B cell (primary cell): Measurements from ENCODE around the gene TCF7. TPM values are rescaled to one million over a fixed set of nuclear protein-coding genes. Genes with fewer than 3 reads are reported as not detected.

ENCODE experiments used
- ATAC-seq: fragments of 200-7000 bp; cut with Tn5 transposase; one replicate; pipeline ENCODE4 v1.10.0; 2021; ENCODE audit warnings: low read depth, mild to moderate bottlenecking, moderate number of reproducible peaks, moderate library complexity
- CTCF ChIA-PET: fragments of 350-600 bp; sonication (Branson Sonifier 250); formaldehyde crosslinking; loops from one replicate; lab custom pipeline; 2021; ENCODE audit warnings: antibody characterized with exemption, inconsistent platforms; lab: Charles Lee
- POLR2A ChIA-PET: fragments of 350-600 bp; sonication (Branson Sonifier 250); formaldehyde crosslinking; loops from one replicate; lab custom pipeline; 2021; ENCODE audit warnings: antibody characterized with exemption; lab: Charles Lee
- DNase-seq: peaks from one replicate; pipeline ENCODE4 v3.0.0; 2013
- H2AFZ ChIP-seq: 2 replicates; pipeline ENCODE4 v1.6.1; 2012; ENCODE audit warnings: mild to moderate bottlenecking, low read depth, low read length; ENCODE audit not compliant: insufficient read depth, poor library complexity, severe bottlenecking
- H3K27ac ChIP-seq, 2 donors: 1 replicate in 1 of 2; 2 replicates in 1 of 2; pipeline ENCODE4 v1.5.1; 2012 to 2013; ENCODE audit warnings: low read length in 2 of 2, mild to moderate bottlenecking in 2 of 2, moderate library complexity in 1 of 2
- H3K27me3 ChIP-seq, 4 experiments: fragments of 200-600 bp in 1 of 4; sonication (generic) in 1 of 4; replicated peaks in 1 of 4; 1 replicate in 2 of 4; 2 replicates in 2 of 4; pipeline versions ENCODE4 v1.6.1 to v1.7.0; 2013 to 2016; ENCODE audit warnings: low read length in 3 of 4, mild to moderate bottlenecking in 2 of 4, mixed read lengths in 1 of 4, moderate library complexity in 1 of 4; ENCODE audit not compliant: insufficient read depth in 4 of 4, control insufficient read depth in 3 of 4; ENCODE audit errors: control extremely low read depth in 1 of 4
- H3K36me3 ChIP-seq, 2 experiments: replicated peaks in 1 of 2; 1 replicate in 1 of 2; 2 replicates in 1 of 2; pipeline versions ENCODE4 v1.6.1 to v1.7.1; 2013; ENCODE audit warnings: low read length in 1 of 2; ENCODE audit not compliant: insufficient read depth in 2 of 2, control insufficient read depth in 1 of 2; ENCODE audit errors: control extremely low read depth in 1 of 2, extremely low read depth in 1 of 2
- H3K4me1 ChIP-seq, 2 donors: fragments of 200-600 bp in 1 of 2; sonication (generic) in 1 of 2; 1 replicate in 1 of 2; 2 replicates in 1 of 2; pipeline versions ENCODE4 v1.5.1 to v1.6.1; 2013 to 2017; ENCODE audit warnings: low read length in 2 of 2; ENCODE audit not compliant: control insufficient read depth in 2 of 2, insufficient read depth in 2 of 2
- H3K4me2 ChIP-seq: replicated peaks from 2 replicates; pipeline ENCODE3; 2012; ENCODE audit warnings: mild to moderate bottlenecking, low read depth, low read length; ENCODE audit not compliant: poor library complexity, severe bottlenecking
- H3K4me3 ChIP-seq, 5 experiments: fragments of 200-600 bp in 1 of 5; sonication (generic) in 1 of 5; 1 replicate in 3 of 5; 2 replicates in 2 of 5; pipeline versions ENCODE4 v1.5.1 to v1.7.0; 2011 to 2016; ENCODE audit warnings: low read length in 4 of 5, mild to moderate bottlenecking in 4 of 5, low read depth in 2 of 5, control low read depth in 1 of 5, moderate library complexity in 1 of 5; ENCODE audit not compliant: insufficient read depth in 1 of 5; ENCODE audit errors: control extremely low read depth in 1 of 5, extremely low read depth in 1 of 5
- H3K79me2 ChIP-seq: fragments of 200-600 bp; sonication (generic); one replicate; pipeline ENCODE4 v1.6.0; 2016; ENCODE audit warnings: low read length; ENCODE audit not compliant: control insufficient read depth, insufficient read depth
- H3K9ac ChIP-seq: fragments of 200-600 bp; sonication (generic); 2 replicates; pipeline ENCODE4 v1.6.1; 2017; ENCODE audit warnings: mild to moderate bottlenecking, low read length, moderate library complexity
- H3K9me3 ChIP-seq, 3 donors: one replicate each; pipeline versions ENCODE4 v1.6.1 to v1.7.1; 2013; ENCODE audit warnings: low read length in 2 of 3; ENCODE audit not compliant: control insufficient read depth in 2 of 3, insufficient read depth in 1 of 3; ENCODE audit errors: control extremely low read depth in 1 of 3
- H4K20me1 ChIP-seq: 2 replicates; pipeline ENCODE4 v1.6.0; 2012; ENCODE audit warnings: mild to moderate bottlenecking, low read length; ENCODE audit not compliant: insufficient read depth, control insufficient read depth, poor library complexity, severe bottlenecking
- H3K27ac Mint-ChIP-seq: one replicate; pipeline ENCODE4 v1.8.0; 2021; ENCODE audit warnings: mixed read lengths
- H3K27me3 Mint-ChIP-seq: one replicate; pipeline ENCODE4 v1.8.0; 2021; ENCODE audit warnings: mixed read lengths
- H3K4me1 Mint-ChIP-seq: one replicate; pipeline ENCODE4 v1.8.0; 2021; ENCODE audit warnings: mixed read lengths
- H3K4me3 Mint-ChIP-seq: one replicate; pipeline ENCODE4 v1.8.0; 2021; ENCODE audit warnings: mixed read lengths
- H3K9me3 Mint-ChIP-seq: one replicate; pipeline ENCODE4 v1.8.0; 2022; ENCODE audit warnings: mixed read lengths; ENCODE audit not compliant: insufficient read depth
- EZH2 ChIP-seq: IDR thresholded peaks from 2 replicates; pipeline ENCODE4 v1.6.1; 2012; ENCODE audit warnings: borderline replicate concordance, low read depth, mild to moderate bottlenecking, moderate library complexity, low read length; ENCODE audit not compliant: insufficient read depth, poor library complexity, severe bottlenecking
- WGBS: methylation state at CpG from one replicate; pipeline ENCODE4 v1.1.5; 2013; ENCODE audit warnings: missing lambda C conversion rate; ENCODE audit not compliant: insufficient coverage; 5-methylcytosine and 5-hydroxymethylcytosine counted together
- intact Hi-C: fragments of 100-400 bp; cut with micrococcal nuclease; formaldehyde crosslinking; loops from one replicate; pipeline ENCODE4 v1.10.0; 2022
- polyA plus RNA-seq: library from polyadenylated mRNA; depleted of rRNA; stranded (reverse); fragments of >200 nt; gene quantifications from 2 replicates; pipeline ENCODE4 v1.2.3, GENCODE V29; 2012
- total RNA-seq, 2 donors: library from RNA; stranded (reverse); fragments of 120-200 nt in 1 of 2; gene quantifications; 1 replicate in 1 of 2; 2 replicates in 1 of 2; pipeline versions ENCODE4 v1.2.3 to v1.2.4, GENCODE V29; 2013 to 2022
- TF ChIP-seq, protein P1 (sequence below): fragments of 200-600 bp; IDR thresholded peaks from one replicate; pipeline ENCODE4 v1.8.0; 2022; ENCODE audit warnings: antibody characterized with exemption, mild to moderate bottlenecking

TCF7 gene
- total and polyA plus RNA-seq, 2 donors (not counting 1 experiment from before 2014, with no cell fraction given) = 26.8 to 61.1 TPM

GRCh38 chr5:134107779-134108178 is 6.7 kb upstream of the TCF7 start:
- H3K27ac Mint-ChIP-seq = no peak overlapping the region
- H2AFZ ChIP-seq = no peak overlapping the region
- H4K20me1 ChIP-seq = no peaks in the 10 kb centered on the region
- no peaks in the 10 kb centered on the region for H3K9me3 ChIP-seq
- peaks cover 0 to 16% (median 6%) of the 10 kb centered on the region in 4 experiments for H3K27me3 ChIP-seq
- no peak for ATAC-seq
- no peak overlapping the region for H3K4me2 ChIP-seq
- intact Hi-C loops = no loop called here
- H3K4me3 Mint-ChIP-seq = no peak overlapping the region
- H3K79me2 ChIP-seq = no peaks in the 10 kb centered on the region
- H3K9me3 Mint-ChIP-seq = no peaks in the 10 kb centered on the region
- peaks cover 10% of the 10 kb centered on the region for H3K27me3 Mint-ChIP-seq
- H3K4me3 ChIP-seq = no peak overlapping the region
- ChIA-PET CTCF (interaction anchor here (1.4 kb wide), 1 partner anchor 68 kb away, joined by 8 read pairs; no protein-coding TSS in a partner anchor), POLR2A (no interaction called here)
- H3K27ac ChIP-seq = no peak overlapping the region
- peaks cover under 1 to 11% of the 10 kb centered on the region in 2 donors for H3K4me1 ChIP-seq
- WGBS = 100% methylated on average over 2 of the region's 3 CpGs
- no peak for DNase-seq
- H3K4me1 Mint-ChIP-seq = peaks cover 13% of the 10 kb centered on the region
- H3K9ac ChIP-seq = no peak overlapping the region
- TF ChIP-seq, protein P1, sequence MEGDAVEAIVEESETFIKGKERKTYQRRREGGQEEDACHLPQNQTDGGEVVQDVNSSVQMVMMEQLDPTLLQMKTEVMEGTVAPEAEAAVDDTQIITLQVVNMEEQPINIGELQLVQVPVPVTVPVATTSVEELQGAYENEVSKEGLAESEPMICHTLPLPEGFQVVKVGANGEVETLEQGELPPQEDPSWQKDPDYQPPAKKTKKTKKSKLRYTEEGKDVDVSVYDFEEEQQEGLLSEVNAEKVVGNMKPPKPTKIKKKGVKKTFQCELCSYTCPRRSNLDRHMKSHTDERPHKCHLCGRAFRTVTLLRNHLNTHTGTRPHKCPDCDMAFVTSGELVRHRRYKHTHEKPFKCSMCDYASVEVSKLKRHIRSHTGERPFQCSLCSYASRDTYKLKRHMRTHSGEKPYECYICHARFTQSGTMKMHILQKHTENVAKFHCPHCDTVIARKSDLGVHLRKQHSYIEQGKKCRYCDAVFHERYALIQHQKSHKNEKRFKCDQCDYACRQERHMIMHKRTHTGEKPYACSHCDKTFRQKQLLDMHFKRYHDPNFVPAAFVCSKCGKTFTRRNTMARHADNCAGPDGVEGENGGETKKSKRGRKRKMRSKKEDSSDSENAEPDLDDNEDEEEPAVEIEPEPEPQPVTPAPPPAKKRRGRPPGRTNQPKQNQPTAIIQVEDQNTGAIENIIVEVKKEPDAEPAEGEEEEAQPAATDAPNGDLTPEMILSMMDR = no peak
- no peak for TF ChIP-seq EZH2
- H3K36me3 ChIP-seq = no peaks in the 10 kb centered on the region

- H3K4me3 Mint-ChIP-seq = no peak overlapping the region
- no peak overlapping the region for H3K4me3 ChIP-seq
- 73% methylated on average over 7 of the region's 10 CpGs for WGBS
- no peak overlapping the region for H2AFZ ChIP-seq
- H3K27me3 Mint-ChIP-seq = peaks cover 14% of the 10 kb centered on the region
- H3K79me2 ChIP-seq = no peaks in the 10 kb centered on the region
- H3K36me3 ChIP-seq = no peaks in the 10 kb centered on the region
- H3K9me3 ChIP-seq = peaks cover 0 to 10% (median 0%) of the 10 kb centered on the region in 3 donors
- H3K9me3 Mint-ChIP-seq = no peaks in the 10 kb centered on the region
- ChIA-PET POLR2A (no interaction called here), CTCF (interaction anchor here (0.7 to 7.6 kb wide), 5 partner anchors 8 to 71 kb away, joined by 3 to 84 read pairs (median 13); no protein-coding TSS in a partner anchor)
- peaks cover 0 to 34% (median 13%) of the 10 kb centered on the region in 4 experiments for H3K27me3 ChIP-seq
- peaks cover 8% of the 10 kb centered on the region for H3K4me1 Mint-ChIP-seq
- no peak overlapping the region for H3K27ac Mint-ChIP-seq
- ATAC-seq = no peak
- intact Hi-C loops = no loop called here
- TF ChIP-seq EZH2 = no peak
- TF ChIP-seq, protein P1 = no peak
- no peak overlapping the region for H3K4me2 ChIP-seq
- peaks cover 13 to 17% of the 10 kb centered on the region in 2 donors for H3K4me1 ChIP-seq
- H4K20me1 ChIP-seq = no peaks in the 10 kb centered on the region
- no peak for DNase-seq
- H3K9ac ChIP-seq = no peak overlapping the region
- no peak overlapping the region for H3K27ac ChIP-seq
Measured at GRCh38 chr5:134110382-134110781, 4.1 kb upstream of the TCF7 start.
